Bone marrow (tissue), 2 donors: Measurements from ENCODE around the gene FAM131C.

Experiments used
- DNase-seq, 2 donors: peaks; one replicate each; lab custom pipeline; 2025; lab: John Stamatoyannopoulos, UW

Gene FAM131C

GRCh38 chr1:16101623-16102022, 28.2 kb upstream of the FAM131C start:
- DNase-seq: no peak

- no peak for DNase-seq
These were observed 26.0 kb upstream of the FAM131C start for GRCh38 chr1:16099412-16099811.

GRCh38 chr1:16095447-16095846, 22.0 kb upstream of the FAM131C start:
- DNase-seq: no peak

GRCh38 chr1:16094453-16095158, 21.2 kb upstream of the FAM131C start:
- DNase-seq: no peak

GRCh38 chr1:16093611-16094010, 20.2 kb upstream of the FAM131C start:
- DNase-seq: no peak

GRCh38 chr1:16092923-16093511, 19.6 kb upstream of the FAM131C start:
- no peak for DNase-seq

GRCh38 chr1:16092097-16092922, 18.9 kb upstream of the FAM131C start:
- DNase-seq: no peak

- no peak for DNase-seq
These were observed 17.8 kb upstream of the FAM131C start for GRCh38 chr1:16091296-16091695.

- no peak for DNase-seq
These were observed 16.8 kb upstream of the FAM131C start for GRCh38 chr1:16090076-16090826.

- no peak for DNase-seq
These were observed 15.5 kb upstream of the FAM131C start for GRCh38 chr1:16088996-16089395.

- no peak for DNase-seq
These were observed 15.0 kb upstream of the FAM131C start for GRCh38 chr1:16088351-16088911.

GRCh38 chr1:16087733-16088132, 14.3 kb upstream of the FAM131C start:
- no peak for DNase-seq

GRCh38 chr1:16085522-16085921, 12.1 kb upstream of the FAM131C start:
- DNase-seq: no peak

- no peak for DNase-seq
These were observed 10.0 kb upstream of the FAM131C start for GRCh38 chr1:16083486-16083885.

GRCh38 chr1:16082283-16083038, 9.0 kb upstream of the FAM131C start:
- DNase-seq: peak; percentile 18 to 33

- DNase-seq: no peak
These were observed 8.2 kb upstream of the FAM131C start for GRCh38 chr1:16081636-16082035.

- DNase-seq: no peak
These were observed 7.1 kb upstream of the FAM131C start for GRCh38 chr1:16080422-16081150.

- DNase-seq: peak; percentile 17 to 69
These were observed 5.6 kb upstream of the FAM131C start for GRCh38 chr1:16078925-16079656.

GRCh38 chr1:16077406-16078245, 4.2 kb upstream of the FAM131C start:
- no peak for DNase-seq
